PFSK-1 (cell line): Measurements from ENCODE around the gene CDC42.

Experiments
- FOXP2 ChIP-seq: optimal IDR thresholded peaks from 2 replicates; pipeline ENCODE3; 2011; ENCODE audit warnings: borderline replicate concordance, control low read depth, inconsistent platforms; ENCODE audit not compliant: insufficient read depth; ENCODE audit errors: extremely low read length, extremely low read depth
- POLR2AphosphoS5 ChIP-seq: IDR thresholded peaks from 2 replicates; pipeline ENCODE4 v1.6.1; 2012; ENCODE audit warnings: low read depth, mild to moderate bottlenecking, control low read depth, low read length, moderate library complexity
- SIN3A ChIP-seq: IDR thresholded peaks from 2 replicates; pipeline ENCODE4 v1.6.1; 2012; ENCODE audit warnings: mild to moderate bottlenecking, low read length, moderate library complexity, borderline replicate concordance; ENCODE audit not compliant: insufficient read depth
- TAF1 ChIP-seq: IDR thresholded peaks from 2 replicates; pipeline ENCODE4 v1.6.1; 2012; ENCODE audit warnings: low read length, control low read depth, borderline replicate concordance; ENCODE audit not compliant: insufficient read depth
- TF ChIP-seq, protein P1 (sequence below), 2 experiments: IDR thresholded peaks; 2 replicates each; pipeline versions ENCODE4 v1.6.1 to v1.8.0; 2011 to 2012; ENCODE audit warnings: low read depth in 2 of 2, low read length in 2 of 2, control low read depth in 1 of 2, inconsistent platforms in 1 of 2, mild to moderate bottlenecking in 1 of 2, moderate library complexity in 1 of 2; ENCODE audit not compliant: insufficient read depth in 1 of 2

Gene CDC42

GRCh38 chr1:22031214-22031962 is 21.1 kb upstream of the CDC42 start:
- no peak for TF ChIP-seq TAF1
- no peak for TF ChIP-seq FOXP2
- TF ChIP-seq, protein P1, sequence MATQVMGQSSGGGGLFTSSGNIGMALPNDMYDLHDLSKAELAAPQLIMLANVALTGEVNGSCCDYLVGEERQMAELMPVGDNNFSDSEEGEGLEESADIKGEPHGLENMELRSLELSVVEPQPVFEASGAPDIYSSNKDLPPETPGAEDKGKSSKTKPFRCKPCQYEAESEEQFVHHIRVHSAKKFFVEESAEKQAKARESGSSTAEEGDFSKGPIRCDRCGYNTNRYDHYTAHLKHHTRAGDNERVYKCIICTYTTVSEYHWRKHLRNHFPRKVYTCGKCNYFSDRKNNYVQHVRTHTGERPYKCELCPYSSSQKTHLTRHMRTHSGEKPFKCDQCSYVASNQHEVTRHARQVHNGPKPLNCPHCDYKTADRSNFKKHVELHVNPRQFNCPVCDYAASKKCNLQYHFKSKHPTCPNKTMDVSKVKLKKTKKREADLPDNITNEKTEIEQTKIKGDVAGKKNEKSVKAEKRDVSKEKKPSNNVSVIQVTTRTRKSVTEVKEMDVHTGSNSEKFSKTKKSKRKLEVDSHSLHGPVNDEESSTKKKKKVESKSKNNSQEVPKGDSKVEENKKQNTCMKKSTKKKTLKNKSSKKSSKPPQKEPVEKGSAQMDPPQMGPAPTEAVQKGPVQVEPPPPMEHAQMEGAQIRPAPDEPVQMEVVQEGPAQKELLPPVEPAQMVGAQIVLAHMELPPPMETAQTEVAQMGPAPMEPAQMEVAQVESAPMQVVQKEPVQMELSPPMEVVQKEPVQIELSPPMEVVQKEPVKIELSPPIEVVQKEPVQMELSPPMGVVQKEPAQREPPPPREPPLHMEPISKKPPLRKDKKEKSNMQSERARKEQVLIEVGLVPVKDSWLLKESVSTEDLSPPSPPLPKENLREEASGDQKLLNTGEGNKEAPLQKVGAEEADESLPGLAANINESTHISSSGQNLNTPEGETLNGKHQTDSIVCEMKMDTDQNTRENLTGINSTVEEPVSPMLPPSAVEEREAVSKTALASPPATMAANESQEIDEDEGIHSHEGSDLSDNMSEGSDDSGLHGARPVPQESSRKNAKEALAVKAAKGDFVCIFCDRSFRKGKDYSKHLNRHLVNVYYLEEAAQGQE (IDR thresholded peaks at IDR 0.05; ENCODE audit: insufficient read depth in 1 of 2, low read depth in 2 of 2, low read length in 2 of 2): no peak
- TF ChIP-seq POLR2AphosphoS5: no peak
- TF ChIP-seq SIN3A: no peak

- TF ChIP-seq TAF1 (no peak), FOXP2 (no peak), POLR2AphosphoS5 (no peak), SIN3A (no peak)
- TF ChIP-seq, protein P1 (IDR thresholded peaks at IDR 0.05; ENCODE audit: insufficient read depth in 1 of 2, low read depth in 2 of 2, low read length in 2 of 2): no peak
Measured at GRCh38 chr1:22037520-22037919, 15.0 kb upstream of the CDC42 start.

GRCh38 chr1:22038036-22038435 is 14.5 kb upstream of the CDC42 start:
- TF ChIP-seq POLR2AphosphoS5 (no peak), FOXP2 (no peak), TAF1 (no peak), SIN3A (no peak)
- TF ChIP-seq, protein P1 (IDR thresholded peaks at IDR 0.05; ENCODE audit: insufficient read depth in 1 of 2, low read depth in 2 of 2, low read length in 2 of 2): no peak

DNA sequence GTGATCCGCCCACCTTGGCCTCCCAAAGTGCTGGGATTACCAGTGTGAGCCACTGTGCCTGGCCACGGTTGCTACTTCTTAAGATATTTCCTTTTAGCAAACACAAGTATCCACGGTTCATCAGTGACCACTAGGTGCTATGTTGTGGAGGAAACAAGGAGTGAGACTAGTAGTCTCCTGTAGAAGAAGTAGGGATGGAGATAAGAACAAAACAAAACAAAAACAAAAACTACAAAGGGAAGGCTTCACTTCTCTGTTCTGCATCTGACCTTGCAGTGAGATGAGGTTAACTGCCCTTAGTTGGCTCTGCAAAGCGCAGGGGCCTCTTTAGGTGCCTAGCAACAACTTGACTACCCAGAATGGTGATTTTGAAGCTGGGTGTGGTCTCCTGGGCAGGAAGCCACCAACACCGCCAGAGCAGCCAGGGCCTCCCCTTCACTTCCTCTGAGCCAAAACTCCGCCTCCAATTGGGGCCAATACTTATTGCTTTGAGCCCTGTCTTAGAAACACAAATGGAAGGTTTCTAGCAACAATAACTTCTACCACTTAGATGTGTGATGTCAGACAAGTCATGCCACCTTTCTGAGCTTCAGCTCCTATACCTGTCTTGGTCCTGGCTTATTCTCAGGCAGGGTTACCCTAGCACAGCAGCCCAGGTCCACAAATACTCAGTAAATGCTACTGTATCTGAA is 12.8 kb upstream of the CDC42 start:
- 0 out of 2 replicates have a peak, but pooled peaks have one; percentile 15 for TF ChIP-seq SIN3A
- TF ChIP-seq POLR2AphosphoS5: no peak

GRCh38 chr1:22040286-22040623 is 12.3 kb upstream of the CDC42 start:
- no peak for TF ChIP-seq FOXP2
- no peak for TF ChIP-seq SIN3A
- TF ChIP-seq, protein P1 (IDR thresholded peaks at IDR 0.05; ENCODE audit: insufficient read depth in 1 of 2, low read depth in 2 of 2, low read length in 2 of 2): no peak
- no peak for TF ChIP-seq TAF1
- TF ChIP-seq POLR2AphosphoS5: no peak
